MG63 (cell line): ENCODE results near the gene SNRK. TPM values are rescaled to one million over a fixed set of nuclear protein-coding genes. Genes with fewer than 3 reads are reported as not detected.

Source experiments
- DNase-seq: peaks from one replicate; pipeline ENCODE4 v3.0.0-alpha.2; 2020
- H3K27me3 ChIP-seq: fragments of 250-450 bp; sonication (Bioruptor Pico); 2 replicates; pipeline ENCODE4 v1.5.1; 2020; ENCODE audit warnings: mild to moderate bottlenecking, moderate library complexity
- H3K36me3 ChIP-seq: fragments of 250-450 bp; sonication (Bioruptor Pico); 2 replicates; pipeline ENCODE4 v1.5.1; 2020; ENCODE audit warnings: mild to moderate bottlenecking, moderate library complexity
- H3K4me3 ChIP-seq: fragments of 250-450 bp; sonication (Bioruptor Pico); 2 replicates; pipeline ENCODE4 v1.5.1; 2020; ENCODE audit warnings: mild to moderate bottlenecking, moderate library complexity
- H3K9me3 ChIP-seq: fragments of 250-450 bp; sonication (Bioruptor Pico); 2 replicates; pipeline ENCODE4 v1.5.1; 2020; ENCODE audit warnings: mild to moderate bottlenecking, moderate library complexity
- total RNA-seq: library from RNA; depleted of rRNA; stranded (reverse); fragments of >200 nt; shearing (Covaris generic); gene quantifications from 2 replicates; pipeline ENCODE4 v1.2.3, GENCODE V29; 2014; ENCODE audit warnings: low replicate concordance; rRNA removed

Gene SNRK
- total RNA-seq, 1 experiment from 2014 or later: 6.6 TPM

DNA sequence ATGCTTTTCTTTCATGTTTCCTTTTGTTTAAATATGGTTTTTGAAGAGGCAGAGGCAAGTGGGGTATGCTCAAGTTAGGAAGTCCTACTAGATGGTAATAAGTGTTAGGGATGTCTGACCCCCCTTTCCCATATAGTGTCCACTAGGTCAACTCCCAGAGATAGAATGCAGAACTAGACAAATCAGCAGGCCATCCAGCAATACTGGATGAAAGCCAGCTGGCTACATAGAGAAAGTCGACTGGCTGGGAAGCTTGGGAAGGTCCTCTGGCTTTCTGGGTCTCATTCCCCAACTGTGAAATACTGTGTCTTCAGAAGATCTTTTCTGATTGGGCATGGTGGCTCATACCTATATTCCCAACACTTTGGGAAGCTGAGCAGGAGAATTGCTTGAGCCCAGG lies 113.8 kb downstream of the SNRK start:
- no peaks in the 10 kb centered on the region for H3K36me3 ChIP-seq
- no peaks in the 10 kb centered on the region for H3K27me3 ChIP-seq
- DNase-seq: no peak

More for the DNA sequence above, 113.8 kb downstream of the SNRK start:
- H3K4me3 ChIP-seq: no peak overlapping the region
- no peaks in the 10 kb centered on the region for H3K9me3 ChIP-seq

Other genes with a start within 250 kb of the SNRK start
- gene POMGNT2, start 180.5 kb upstream of the SNRK start, total RNA-seq: 10.6 and 13.6 TPM in 2 replicates